ENCODE data around the gene WDR72.

The WDR72 gene

GRCh38 chr15:53759411-53759931, at the start of gene WDR72:
Gene WDR72 (minus strand): TSS chr15:53759663. CDS start chr15:53733149, 26,514 bp downstream.
- no peak for TF ChIP-seq GATA2 (IDR thresholded peaks at IDR 0.05; ENCODE audit: low read depth, low read length)
- no peak for TF ChIP-seq GATA3 (IDR thresholded peaks at IDR 0.05; ENCODE audit: low read depth, low read length)

DNA sequence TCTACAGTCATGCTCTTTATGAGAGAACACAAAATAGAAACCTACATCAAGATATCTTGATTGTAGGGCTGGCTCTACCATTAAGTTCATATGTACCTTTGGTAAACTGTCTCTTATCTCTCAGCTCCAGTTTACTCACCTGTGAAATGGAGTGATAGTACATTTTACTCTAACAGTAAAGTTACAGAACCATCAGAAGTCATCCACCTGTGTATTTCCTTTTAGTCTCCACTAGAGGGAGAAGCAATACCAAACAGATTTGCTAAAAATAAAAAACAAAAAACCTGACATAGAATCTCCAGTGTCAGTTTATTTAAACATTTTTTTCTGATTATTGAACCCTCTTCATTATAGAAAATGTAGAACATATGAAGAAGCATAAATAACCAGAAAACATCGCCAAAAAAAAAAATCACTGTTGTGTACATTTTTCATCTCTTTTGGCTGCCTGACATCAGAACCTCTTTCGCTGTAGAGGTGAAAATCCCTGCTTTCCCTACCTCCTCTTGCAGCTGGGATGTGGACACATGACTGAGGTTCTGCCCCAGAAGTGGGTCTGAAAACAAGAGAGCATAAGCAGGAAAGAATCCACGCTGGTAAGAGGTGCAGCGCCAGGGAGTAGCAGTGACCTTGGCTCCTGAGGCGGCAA, 48.7 kb upstream of the WDR72 start:
- TF ChIP-seq GATA3 (IDR thresholded peaks at IDR 0.05; ENCODE audit: low read depth, low read length), result no peak
- TF ChIP-seq GATA2 (IDR thresholded peaks at IDR 0.05; ENCODE audit: low read depth, low read length), result no peak

GRCh38 chr15:53807501-53807900, 48.0 kb upstream of the WDR72 start:
- TF ChIP-seq GATA2 (IDR thresholded peaks at IDR 0.05; ENCODE audit: low read depth, low read length) (no peak), GATA3 (IDR thresholded peaks at IDR 0.05; ENCODE audit: low read depth, low read length) (no peak)

- no peak for TF ChIP-seq GATA2 (IDR thresholded peaks at IDR 0.05; ENCODE audit: low read depth, low read length)
- no peak for TF ChIP-seq GATA3 (IDR thresholded peaks at IDR 0.05; ENCODE audit: low read depth, low read length)
Observed at GRCh38 chr15:53802672-53803071, 43.2 kb upstream of the WDR72 start.

DNA sequence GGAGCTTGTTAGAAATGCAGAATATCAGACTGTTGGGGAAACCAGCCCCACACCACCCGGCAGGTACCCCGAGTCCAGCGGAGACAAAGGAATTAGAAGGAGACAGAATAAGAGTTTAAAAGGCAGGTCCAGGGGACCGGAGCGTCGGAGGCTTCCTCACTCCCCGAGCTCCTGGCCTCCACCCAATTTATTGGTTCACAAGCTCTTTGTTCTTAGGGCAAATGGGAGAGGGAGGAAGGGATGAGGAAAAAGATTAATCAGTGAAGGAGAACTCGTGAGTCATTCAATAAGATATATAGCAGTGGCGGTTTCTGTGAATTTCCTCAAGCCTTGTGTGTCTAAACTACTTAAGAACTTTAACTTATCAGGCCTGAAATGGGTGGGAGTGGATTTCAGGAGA, 32.1 kb upstream of the WDR72 start:
- TF ChIP-seq GATA3 (IDR thresholded peaks at IDR 0.05; ENCODE audit: low read depth, low read length), result no peak
- TF ChIP-seq GATA2 (IDR thresholded peaks at IDR 0.05; ENCODE audit: low read depth, low read length), result no peak

DNA sequence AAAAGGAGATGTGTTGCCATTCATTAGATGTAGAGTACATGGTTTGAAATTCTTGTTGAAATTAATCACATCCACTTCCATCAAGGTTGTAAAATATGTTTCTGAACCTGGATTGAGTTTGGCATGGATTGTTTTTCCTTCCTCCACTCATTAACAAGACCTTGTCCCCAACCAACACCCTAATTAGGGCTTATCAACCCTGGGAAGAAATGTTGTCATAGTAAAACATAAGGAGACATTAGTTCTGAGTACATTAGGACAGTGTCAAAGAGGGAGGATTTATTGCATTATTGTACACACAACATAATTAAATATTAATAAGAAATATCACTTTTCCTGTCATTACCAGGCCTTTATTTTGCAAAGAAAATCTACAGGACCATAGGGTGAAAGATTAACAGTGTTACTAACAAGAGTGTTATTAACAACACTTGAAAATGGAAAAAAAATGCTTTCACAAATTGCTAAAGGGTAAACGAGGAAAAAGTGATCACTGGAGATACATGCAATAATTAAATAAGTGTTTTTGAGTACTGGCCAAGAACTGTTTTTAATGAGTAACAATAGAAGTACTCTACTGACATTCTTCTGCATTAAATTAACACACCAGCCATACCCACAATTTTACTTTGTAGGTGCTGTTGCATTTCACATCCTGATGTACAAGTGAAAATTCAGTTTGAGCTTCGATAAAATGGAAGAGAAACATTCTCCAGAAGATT, 30.4 kb upstream of the WDR72 start:
- TF ChIP-seq GATA2 (IDR thresholded peaks at IDR 0.05; ENCODE audit: low read depth, low read length) (no peak), GATA3 (IDR thresholded peaks at IDR 0.05; ENCODE audit: low read depth, low read length) (no peak)

DNA sequence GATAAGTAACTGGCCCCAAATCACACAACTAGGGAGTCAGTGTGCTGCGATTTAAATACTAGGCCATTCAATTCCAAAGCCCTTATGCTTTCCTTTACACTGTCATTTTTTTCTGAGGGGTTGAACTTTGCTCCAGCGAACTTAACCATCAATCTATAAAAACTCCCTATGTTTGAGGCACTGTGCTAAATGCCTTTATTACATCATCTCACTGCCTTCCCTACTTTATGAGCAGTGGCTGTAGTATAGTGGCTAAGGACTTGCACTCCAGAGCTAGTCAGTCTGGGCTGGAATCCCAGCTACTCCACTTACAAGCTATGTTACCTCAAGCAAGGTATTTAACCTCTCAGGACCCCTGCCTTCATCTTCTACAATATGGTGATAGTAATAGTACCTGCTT, 26.9 kb upstream of the WDR72 start:
- TF ChIP-seq GATA2 (IDR thresholded peaks at IDR 0.05; ENCODE audit: low read depth, low read length), result no peak
- TF ChIP-seq GATA3 (IDR thresholded peaks at IDR 0.05; ENCODE audit: low read depth, low read length), result no peak

- TF ChIP-seq GATA2 (IDR thresholded peaks at IDR 0.05; ENCODE audit: low read depth, low read length) (no peak), GATA3 (IDR thresholded peaks at IDR 0.05; ENCODE audit: low read depth, low read length) (no peak)
Observed at GRCh38 chr15:53762916-53763315, 3.5 kb upstream of the WDR72 start.

- no peak for TF ChIP-seq GATA2 (IDR thresholded peaks at IDR 0.05; ENCODE audit: low read depth, low read length)
- TF ChIP-seq GATA3 (IDR thresholded peaks at IDR 0.05; ENCODE audit: low read depth, low read length), result no peak
Observed at GRCh38 chr15:53758412-53758811, 1.1 kb downstream of the WDR72 start.

DNA sequence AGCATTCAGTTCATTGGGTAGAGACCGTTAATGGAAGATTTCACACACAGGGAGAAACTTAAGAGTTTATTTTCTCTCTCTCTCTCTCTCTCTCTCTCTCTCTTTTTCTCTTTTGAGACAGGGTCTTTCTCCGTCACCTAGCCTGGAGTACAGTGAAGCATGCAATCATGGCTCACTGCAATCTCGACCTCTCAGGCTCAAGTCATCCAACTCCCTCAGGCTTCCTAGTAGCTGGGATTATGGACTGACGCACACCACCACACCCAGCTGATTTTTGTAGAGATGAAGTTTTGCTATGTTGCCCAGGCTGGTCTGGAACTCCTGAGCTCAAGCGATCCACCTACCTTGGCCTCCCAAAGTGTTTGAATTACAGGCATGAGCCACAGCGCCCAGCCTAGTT, 1.6 kb downstream of the WDR72 start:
- TF ChIP-seq GATA3 (IDR thresholded peaks at IDR 0.05; ENCODE audit: low read depth, low read length) (no peak), GATA2 (IDR thresholded peaks at IDR 0.05; ENCODE audit: low read depth, low read length) (no peak)

- no peak for TF ChIP-seq GATA3 (IDR thresholded peaks at IDR 0.05; ENCODE audit: low read depth, low read length)
- TF ChIP-seq GATA2 (IDR thresholded peaks at IDR 0.05; ENCODE audit: low read depth, low read length), result no peak
Observed at GRCh38 chr15:53753813-53754212, 5.7 kb downstream of the WDR72 start.

GRCh38 chr15:53752406-53752805, 7.1 kb downstream of the WDR72 start:
- no peak for TF ChIP-seq GATA3 (IDR thresholded peaks at IDR 0.05; ENCODE audit: low read depth, low read length)
- TF ChIP-seq GATA2 (IDR thresholded peaks at IDR 0.05; ENCODE audit: low read depth, low read length), result no peak

DNA sequence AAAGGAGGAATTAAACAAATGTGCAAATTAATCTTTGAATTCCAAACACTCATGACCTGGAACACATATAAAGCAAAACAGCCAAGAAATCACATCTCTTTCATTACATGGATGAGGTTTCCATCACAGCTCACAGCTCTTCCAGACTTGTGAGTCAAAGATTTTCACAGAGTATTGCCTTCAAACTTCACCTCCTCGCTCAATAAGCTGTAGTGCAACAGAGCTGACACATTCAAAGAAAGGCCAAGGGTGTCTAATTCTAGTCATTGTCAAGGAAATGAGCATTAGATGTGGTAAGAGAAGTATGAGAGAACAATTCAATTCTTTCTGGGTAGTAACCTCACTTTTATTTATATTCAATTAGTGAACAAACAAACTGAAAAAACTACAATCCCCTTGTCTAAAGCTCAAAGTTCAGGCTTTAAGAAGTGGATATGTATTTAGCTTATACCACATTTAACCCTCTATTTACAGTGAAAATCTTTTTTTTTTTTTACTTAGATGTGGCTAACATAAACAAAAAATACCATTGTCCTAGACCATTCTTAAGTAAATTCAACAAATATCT, 11.9 kb downstream of the WDR72 start:
- TF ChIP-seq GATA2 (IDR thresholded peaks at IDR 0.05; ENCODE audit: low read depth, low read length) (no peak), GATA3 (IDR thresholded peaks at IDR 0.05; ENCODE audit: low read depth, low read length) (no peak)

DNA sequence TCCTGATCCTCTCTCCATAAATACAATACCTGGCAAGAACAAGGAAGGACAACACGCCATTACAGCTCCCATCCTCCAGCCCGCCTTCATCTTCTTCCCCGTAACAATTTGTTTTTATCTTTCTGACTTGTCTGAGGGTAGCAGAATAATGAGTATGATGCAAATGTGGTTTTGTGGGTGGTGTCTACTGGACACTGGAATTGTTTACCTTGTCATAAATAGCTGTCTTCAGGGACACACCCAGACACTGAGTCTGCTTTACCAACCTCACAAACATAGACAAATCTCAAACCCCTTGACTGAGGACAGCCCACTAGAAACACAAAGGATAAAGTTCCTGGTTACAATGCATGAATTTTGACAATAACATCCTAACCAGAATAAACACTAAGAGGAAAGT, 13.4 kb downstream of the WDR72 start:
- TF ChIP-seq GATA3 (IDR thresholded peaks at IDR 0.05; ENCODE audit: low read depth, low read length) (no peak), GATA2 (IDR thresholded peaks at IDR 0.05; ENCODE audit: low read depth, low read length) (no peak)

GRCh38 chr15:53739651-53740050, 19.8 kb downstream of the WDR72 start:
- TF ChIP-seq GATA3 (IDR thresholded peaks at IDR 0.05; ENCODE audit: low read depth, low read length) (no peak), GATA2 (IDR thresholded peaks at IDR 0.05; ENCODE audit: low read depth, low read length) (no peak)

Data from SH-SY5Y (cell line).